H9 (cell line): ENCODE results near the gene DCC. TPM values are rescaled to one million over a fixed set of nuclear protein-coding genes. Genes with fewer than 3 reads are reported as not detected.

Source experiments
- DNase-seq: peaks from one replicate; pipeline ENCODE4 v3.0.0-alpha.2; 2017
- H2AFZ ChIP-seq: one replicate; pipeline ENCODE4 v1.6.1; 2013; ENCODE audit warnings: mild to moderate bottlenecking, low read length, control low read depth, moderate library complexity
- H2AK5ac ChIP-seq: 2 replicates; pipeline ENCODE4 v1.6.1; 2013; ENCODE audit warnings: low read length, control low read depth, mixed read lengths; ENCODE audit not compliant: insufficient read length
- H2BK120ac ChIP-seq: one replicate; pipeline ENCODE4 v1.6.1; 2013; ENCODE audit warnings: low read depth, mild to moderate bottlenecking, low read length, control low read depth, inconsistent platforms; ENCODE audit not compliant: poor library complexity, severe bottlenecking
- H2BK12ac ChIP-seq: 2 replicates; pipeline ENCODE4 v1.6.1; 2013; ENCODE audit warnings: low read length, control low read depth, mixed read lengths, low read depth; ENCODE audit not compliant: insufficient read length
- H2BK15ac ChIP-seq: 2 replicates; pipeline ENCODE4 v1.6.1; 2013; ENCODE audit warnings: low read depth, low read length, control low read depth
- H2BK20ac ChIP-seq: one replicate; pipeline ENCODE4 v1.6.1; 2013; ENCODE audit warnings: low read depth, mild to moderate bottlenecking, low read length, control low read depth, inconsistent platforms; ENCODE audit not compliant: poor library complexity, severe bottlenecking
- H2BK5ac ChIP-seq: 2 replicates; pipeline ENCODE4 v1.6.1; 2013; ENCODE audit warnings: low read length, control low read depth, mixed read lengths; ENCODE audit not compliant: insufficient read length
- H3K14ac ChIP-seq: 2 replicates; pipeline ENCODE4 v1.6.1; 2013; ENCODE audit warnings: low read length, control low read depth; ENCODE audit not compliant: insufficient read depth
- H3K18ac ChIP-seq: 2 replicates; pipeline ENCODE4 v1.6.1; 2013; ENCODE audit warnings: low read depth, mild to moderate bottlenecking, mixed read lengths, low read length, control low read depth; ENCODE audit not compliant: insufficient read length
- H3K23ac ChIP-seq: 2 replicates; pipeline ENCODE4 v1.6.1; 2013; ENCODE audit warnings: low read length, control low read depth, mixed read lengths, low read depth; ENCODE audit not compliant: insufficient read length
- H3K23me2 ChIP-seq: 2 replicates; pipeline ENCODE4 v1.6.1; 2013; ENCODE audit warnings: low read depth, mild to moderate bottlenecking, mixed read lengths, low read length, control low read depth; ENCODE audit not compliant: insufficient read length, poor library complexity, severe bottlenecking
- H3K27ac ChIP-seq: 2 replicates; pipeline ENCODE4 v1.5.1; 2013; ENCODE audit warnings: low read length, control low read depth, mixed read lengths, low read depth; ENCODE audit not compliant: insufficient read length
- H3K27me3 ChIP-seq: 2 replicates; pipeline ENCODE4 v1.6.1; 2013; ENCODE audit warnings: low read length, control low read depth, inconsistent platforms; ENCODE audit not compliant: insufficient read depth
- H3K4ac ChIP-seq: 2 replicates; pipeline ENCODE4 v1.6.1; 2013; ENCODE audit warnings: low read depth, mild to moderate bottlenecking, control low read depth, inconsistent platforms, low read length, moderate library complexity
- H3K4me1 ChIP-seq: 2 replicates; pipeline ENCODE4 v1.6.1; 2013; ENCODE audit warnings: low read length, control low read depth, inconsistent platforms; ENCODE audit not compliant: insufficient read depth
- H3K4me2 ChIP-seq: 2 replicates; pipeline ENCODE4 v1.6.1; 2013; ENCODE audit warnings: low read length, control low read depth, mixed read lengths; ENCODE audit not compliant: insufficient read length, insufficient read depth
- H3K56ac ChIP-seq: 2 replicates; pipeline ENCODE4 v1.6.1; 2013; ENCODE audit warnings: low read depth, mild to moderate bottlenecking, mixed read lengths, low read length, control low read depth; ENCODE audit not compliant: insufficient read length
- H3K79me1 ChIP-seq: 2 replicates; pipeline ENCODE4 v1.6.1; 2013; ENCODE audit warnings: low read depth, mild to moderate bottlenecking, moderate library complexity, low read length, control low read depth, inconsistent platforms; ENCODE audit not compliant: insufficient read depth, poor library complexity, severe bottlenecking
- H3K79me2 ChIP-seq: 2 replicates; pipeline ENCODE4 v1.6.1; 2013; ENCODE audit warnings: low read length, control low read depth, inconsistent platforms; ENCODE audit not compliant: insufficient read depth
- H3K9ac ChIP-seq: 2 replicates; pipeline ENCODE4 v1.6.1; 2013; ENCODE audit warnings: low read length, control low read depth, mixed read lengths; ENCODE audit not compliant: insufficient read length; ENCODE audit errors: extremely low read depth
- H3K9me3 ChIP-seq: one replicate; pipeline ENCODE4 v1.6.1; 2013; ENCODE audit warnings: low read depth, low read length, inconsistent platforms; ENCODE audit not compliant: control insufficient read depth
- H3T11ph ChIP-seq: one replicate; pipeline ENCODE4 v1.6.1; 2013; ENCODE audit warnings: mild to moderate bottlenecking, low read length, control low read depth, inconsistent platforms
- H4K20me1 ChIP-seq: one replicate; pipeline ENCODE4 v1.6.1; 2013; ENCODE audit not compliant: control insufficient read depth, insufficient read length, insufficient read depth
- H4K5ac ChIP-seq: 2 replicates; pipeline ENCODE4 v1.6.1; 2013; ENCODE audit warnings: low read depth, mild to moderate bottlenecking, mixed read lengths, low read length, control low read depth; ENCODE audit not compliant: insufficient read length
- H4K8ac ChIP-seq: replicated peaks from 2 replicates; pipeline ENCODE4 v1.6.1; 2013; ENCODE audit warnings: low read length, control low read depth, mixed read lengths, low read depth; ENCODE audit not compliant: insufficient read length
- H4K91ac ChIP-seq: 2 replicates; pipeline ENCODE4 v1.6.1; 2013; ENCODE audit warnings: low read depth, mild to moderate bottlenecking, moderate library complexity, mixed read lengths, low read length, control low read depth; ENCODE audit not compliant: insufficient read length
- H3K27ac Mint-ChIP-seq, 3 experiments: 2 replicates in 2 of 3; 3 replicates in 1 of 3; pipeline ENCODE4 v1.8.0; 2020 to 2021; ENCODE audit warnings: mixed read lengths in 3 of 3, mild to moderate bottlenecking in 1 of 3, moderate library complexity in 1 of 3
- H3K27me3 Mint-ChIP-seq: 2 replicates; pipeline ENCODE4 v1.8.0; 2021; ENCODE audit warnings: low read depth, mild to moderate bottlenecking, moderate library complexity, mixed read lengths
- H3K36me3 Mint-ChIP-seq, 3 experiments: 2 replicates in 2 of 3; 3 replicates in 1 of 3; pipeline ENCODE4 v1.8.0; 2020 to 2021; ENCODE audit warnings: low read depth in 3 of 3, mixed read lengths in 3 of 3; ENCODE audit not compliant: insufficient read depth in 1 of 3
- H3K4me1 Mint-ChIP-seq, 2 experiments: 2 replicates each; pipeline ENCODE4 v1.8.0; 2020; ENCODE audit warnings: mixed read lengths in 2 of 2
- H3K4me3 Mint-ChIP-seq, 2 experiments: 2 replicates in 1 of 2; 3 replicates in 1 of 2; pipeline ENCODE4 v1.8.0; 2020 to 2021; ENCODE audit warnings: mild to moderate bottlenecking in 2 of 2, mixed read lengths in 2 of 2, moderate library complexity in 1 of 2
- H3K9me3 Mint-ChIP-seq, 2 experiments: 2 replicates in 1 of 2; 3 replicates in 1 of 2; pipeline ENCODE4 v1.8.0; 2020; ENCODE audit warnings: mild to moderate bottlenecking in 2 of 2, mixed read lengths in 2 of 2, moderate library complexity in 1 of 2
- CTCF ChIP-seq: fragments of 200-600 bp; sonication (generic); conservative IDR thresholded peaks from 3 replicates; pipeline ENCODE4 v1.8.0; 2021; ENCODE audit warnings: antibody characterized with exemption, mild to moderate bottlenecking
- WGBS: extraction: QIAGEN DNeasy Blood & Tissue Kit; methylation state at CpG from one replicate; pipeline ENCODE4 v1.1.7; 2013; ENCODE audit warnings: missing lambda C conversion rate, low lambda C conversion rate, mixed read lengths; ENCODE audit not compliant: insufficient read length; ENCODE audit errors: extremely low coverage; 5-methylcytosine and 5-hydroxymethylcytosine counted together
- total RNA-seq: library from RNA; stranded (reverse); gene quantifications from 2 replicates; pipeline ENCODE4 v1.2.1, GENCODE V29; 2021

Gene DCC
- total RNA-seq, 1 experiment from 2014 or later: 0.35 TPM

GRCh38 chr18:53496028-53496427, 1156.0 kb downstream of the DCC start:
- Mint-ChIP-seq H3K27ac (no peak overlapping the region), H3K36me3 (peaks cover 0 to 5% (median 0%) of the 10 kb centered on the region in 3 experiments; a peak in 2 of 7 replicates), H3K9me3 (peaks cover 0 to 10% of the 10 kb centered on the region in 2 experiments; a peak in 4 of 5 replicates), H3K4me3 (no peak overlapping the region), H3K27me3 (no peaks in the 10 kb centered on the region), H3K4me1 (no peaks in the 10 kb centered on the region)
- Histone ChIP-seq H3K14ac (no peak overlapping the region), H2BK15ac (no peak overlapping the region), H3K79me1 (no peaks in the 10 kb centered on the region), H3K27me3 (no peaks in the 10 kb centered on the region), H3K79me2 (no peaks in the 10 kb centered on the region), H3K27ac (no peak overlapping the region), H3K18ac (no peak overlapping the region), H3T11ph (no peak overlapping the region), H2AK5ac (no peak overlapping the region), H3K23ac (no peak overlapping the region), H3K23me2 (no peaks in the 10 kb centered on the region), H3K4ac (no peak overlapping the region), H3K4me2 (no peak overlapping the region), H2BK12ac (no peak overlapping the region), H3K56ac (no peak overlapping the region), H2BK5ac (no peak overlapping the region), H3K9me3 (no peaks in the 10 kb centered on the region), H4K20me1 (no peaks in the 10 kb centered on the region), H3K4me1 (no peaks in the 10 kb centered on the region), H2BK20ac (no peak overlapping the region), H2BK120ac (no peak overlapping the region), H4K5ac (no peak overlapping the region), H3K9ac (no peak overlapping the region), H2AFZ (no peak overlapping the region), H4K8ac (no peak overlapping the region), H4K91ac (no peak overlapping the region)
- no peak for DNase-seq
- whole genome bisulfite sequencing: no CpG with 5 or more reads among the region's 3 CpGs
- TF ChIP-seq CTCF: no peak
